Esophagus squamous epithelium (tissue), 4 donors: Measurements from ENCODE around the gene CACNA1H.

Source experiments
- CTCF ChIP-seq, 6 experiments: fragments of 450-650 bp in 4 of 6; fragments of 200-600 bp in 2 of 6; sonication (generic) in 2 of 6; IDR thresholded peaks; one replicate each; pipeline ENCODE4 v1.5.1; 2016 to 2019; ENCODE audit warnings: antibody characterized with exemption in 6 of 6, mild to moderate bottlenecking in 4 of 6, moderate library complexity in 4 of 6
- POLR2A ChIP-seq, 4 donors: fragments of 450-650 bp; IDR thresholded peaks; one replicate each; pipeline ENCODE4 v1.6.1; 2017; ENCODE audit warnings: antibody characterized with exemption in 4 of 4, mild to moderate bottlenecking in 4 of 4, moderate library complexity in 3 of 4

- TF ChIP-seq CTCF (IDR thresholded peaks at IDR 0.05) (no peak), POLR2A (IDR thresholded peaks at IDR 0.05) (no peak)
Observed at GRCh38 chr16:1199347-1200013, 46.6 kb downstream of the CACNA1H start.
